Testis (tissue), 3 donors: Measurements from ENCODE around the gene WDR62. TPM values are rescaled to one million over a fixed set of nuclear protein-coding genes. Genes with fewer than 3 reads are reported as not detected.

Experiments used
- DNase-seq: peaks from one replicate; pipeline ENCODE4 v3.0.0-alpha.2; 2019
- H3K27ac ChIP-seq, 2 donors: fragments of 200-600 bp; sonication (generic); one replicate each; pipeline ENCODE4 v1.5.1; 2019
- H3K27me3 ChIP-seq: fragments of 200-600 bp; sonication (generic); one replicate; pipeline ENCODE4 v1.5.1; 2019
- H3K36me3 ChIP-seq: fragments of 200-600 bp; sonication (generic); one replicate; pipeline ENCODE4 v1.5.1; 2017; ENCODE audit warnings: low read depth; ENCODE audit errors: missing control alignments
- H3K4me1 ChIP-seq: fragments of 200-600 bp; sonication (generic); one replicate; pipeline ENCODE4 v1.5.1; 2019
- H3K4me3 ChIP-seq, 2 donors: fragments of 200-600 bp; sonication (generic); one replicate each; pipeline ENCODE4 v1.5.1; 2017 to 2019
- H3K9me3 ChIP-seq: fragments of 200-600 bp; sonication (generic); one replicate; pipeline ENCODE4 v1.5.1; 2017
- CTCF ChIP-seq, 3 experiments: fragments of 450-650 bp in 2 of 3; fragments of 200-600 bp in 1 of 3; sonication (generic) in 1 of 3; IDR thresholded peaks; one replicate each; pipeline ENCODE4 v1.5.1; 2016 to 2019; ENCODE audit warnings: antibody characterized with exemption in 3 of 3, mild to moderate bottlenecking in 2 of 3, moderate library complexity in 1 of 3
- POLR2A ChIP-seq: fragments of 450-650 bp; IDR thresholded peaks from one replicate; pipeline ENCODE4 v1.6.1; 2017; ENCODE audit warnings: antibody characterized with exemption, mild to moderate bottlenecking, moderate library complexity
- WGBS, 2 donors: methylation state at CpG; one replicate each; pipeline ENCODE4 v1.1.5; 2018; 5-methylcytosine and 5-hydroxymethylcytosine counted together
- intact Hi-C: fragments of 100-400 bp; cut with DNase I; formaldehyde crosslinking; loops from one replicate; pipeline ENCODE4 v1.15.1; 2023; ENCODE audit warnings: low total_unique reads
- polyA plus RNA-seq: library from polyadenylated mRNA; stranded (reverse); fragments of 350-450 nt; fragmentation: Illumina TruSeq; extraction: RNeasy Lipid Tissue Mini Kit (QIAGEN cat#74804); gene quantifications from one replicate; pipeline ENCODE4 v1.2.3, GENCODE V29; 2014; ENCODE audit warnings: low read depth, low replicate concordance; ENCODE audit not compliant: insufficient read depth
- total RNA-seq, 2 donors: library from RNA; depleted of rRNA; stranded (reverse); fragments of >200 nt; gene quantifications; one replicate each; pipeline ENCODE4 v1.2.3, GENCODE V29; 2016

Gene WDR62
- total and polyA plus RNA-seq, 3 donors from 2014 or later = 72.3 to 178 (median 106) TPM

DNA sequence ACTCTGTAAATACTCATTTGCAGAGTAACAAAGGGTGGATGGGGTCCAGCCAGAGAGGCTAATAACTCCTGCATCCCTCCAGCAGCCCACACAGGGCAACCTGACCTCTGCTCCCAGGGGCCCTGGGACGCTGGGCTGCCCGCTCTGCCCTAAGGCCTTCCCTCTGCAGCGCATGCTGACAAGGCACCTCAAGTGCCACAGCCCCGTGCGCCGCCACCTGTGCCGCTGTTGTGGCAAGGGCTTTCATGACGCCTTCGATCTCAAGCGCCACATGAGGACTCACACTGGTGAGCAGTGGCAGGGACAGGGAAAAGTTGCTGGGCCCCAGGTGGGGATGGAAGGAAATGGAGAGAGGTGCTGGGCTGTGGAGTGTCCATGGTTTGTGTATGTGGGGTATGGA lies 58.0 kb downstream of the WDR62 start:
- no peak for DNase-seq
- 96 to 100% methylated on average over 1 to 10 of the region's 10 CpGs for WGBS, 2 donors
- TF ChIP-seq CTCF (IDR thresholded peaks at IDR 0.05) (no peak), POLR2A (no peak)
- Histone ChIP-seq H3K27me3 (no peaks in the 10 kb centered on the region), H3K36me3 (no peaks in the 10 kb centered on the region), H3K4me1 (peaks cover 15% of the 10 kb centered on the region), H3K4me3 (no peak overlapping the region), H3K9me3 (no peaks in the 10 kb centered on the region), H3K27ac (no peak overlapping the region)
- intact Hi-C loops = no loop called here

- WGBS, 2 donors = 63 to 68% methylated on average over 32 to 34 of the region's 34 CpGs
- Histone ChIP-seq H3K9me3 (no peaks in the 10 kb centered on the region), H3K4me3 (no peak overlapping the region), H3K4me1 (peaks cover 15% of the 10 kb centered on the region), H3K36me3 (no peaks in the 10 kb centered on the region), H3K27ac (no peak overlapping the region), H3K27me3 (no peaks in the 10 kb centered on the region)
- intact Hi-C loops = no loop called here
- DNase-seq = no peak
- TF ChIP-seq CTCF (IDR thresholded peaks at IDR 0.05) = no peak
- no peak for TF ChIP-seq POLR2A
Observed at GRCh38 chr19:36113425-36113824, 58.7 kb downstream of the WDR62 start.

DNA sequence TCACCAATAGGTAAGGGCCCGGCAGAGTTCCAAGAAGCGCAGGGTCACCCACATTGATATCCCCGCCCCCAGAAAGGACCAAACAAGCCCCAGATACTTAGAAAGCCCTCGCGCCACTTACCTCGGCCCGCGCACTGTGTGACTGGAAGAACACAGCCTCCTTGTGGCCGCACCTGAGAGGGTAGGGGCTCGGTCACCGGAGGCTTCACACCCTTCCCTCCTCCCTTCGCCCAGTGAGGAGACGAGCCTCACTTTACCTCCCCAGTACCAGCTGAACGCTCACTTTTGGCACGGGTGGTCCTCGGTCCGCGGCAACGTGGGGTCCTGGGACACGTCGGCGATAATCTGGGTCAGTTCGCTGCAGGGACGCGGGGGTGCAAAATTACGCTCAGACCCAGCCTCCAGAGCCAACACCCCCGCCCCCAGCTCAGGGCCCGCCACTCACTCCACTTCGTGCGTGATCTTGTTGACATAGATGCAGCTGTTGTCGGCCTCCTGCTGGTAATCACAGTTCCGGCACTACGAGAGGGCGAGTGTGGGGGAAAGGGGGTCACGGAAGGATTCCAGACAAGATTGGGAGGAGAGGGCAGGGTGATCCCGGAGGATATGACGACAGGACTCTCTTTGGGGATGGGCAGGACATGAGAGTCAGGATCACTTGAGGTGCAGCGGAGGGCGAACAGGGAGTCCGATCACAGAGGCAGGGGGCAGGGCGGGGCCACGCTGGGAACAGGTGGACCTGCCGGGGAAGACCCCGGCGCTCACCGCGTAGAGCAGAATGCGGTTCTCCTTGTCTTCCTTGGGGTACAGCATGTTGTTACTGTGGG lies 59.4 kb downstream of the WDR62 start:
- Histone ChIP-seq H3K9me3 (no peaks in the 10 kb centered on the region), H3K36me3 (no peaks in the 10 kb centered on the region), H3K27me3 (no peaks in the 10 kb centered on the region), H3K27ac (peak overlapping the region; percentile 29 to 77), H3K4me1 (peaks cover 15% of the 10 kb centered on the region), H3K4me3 (peak overlapping the region; percentile 54 to 87)
- TF ChIP-seq CTCF (IDR thresholded peaks at IDR 0.05) = no peak
- no peak for TF ChIP-seq POLR2A
- peak; percentile 32 for DNase-seq
- WGBS, 2 donors = 4 to 5% methylated on average over 38 to 48 of the region's 48 CpGs
- intact Hi-C loops = no loop called here

DNA sequence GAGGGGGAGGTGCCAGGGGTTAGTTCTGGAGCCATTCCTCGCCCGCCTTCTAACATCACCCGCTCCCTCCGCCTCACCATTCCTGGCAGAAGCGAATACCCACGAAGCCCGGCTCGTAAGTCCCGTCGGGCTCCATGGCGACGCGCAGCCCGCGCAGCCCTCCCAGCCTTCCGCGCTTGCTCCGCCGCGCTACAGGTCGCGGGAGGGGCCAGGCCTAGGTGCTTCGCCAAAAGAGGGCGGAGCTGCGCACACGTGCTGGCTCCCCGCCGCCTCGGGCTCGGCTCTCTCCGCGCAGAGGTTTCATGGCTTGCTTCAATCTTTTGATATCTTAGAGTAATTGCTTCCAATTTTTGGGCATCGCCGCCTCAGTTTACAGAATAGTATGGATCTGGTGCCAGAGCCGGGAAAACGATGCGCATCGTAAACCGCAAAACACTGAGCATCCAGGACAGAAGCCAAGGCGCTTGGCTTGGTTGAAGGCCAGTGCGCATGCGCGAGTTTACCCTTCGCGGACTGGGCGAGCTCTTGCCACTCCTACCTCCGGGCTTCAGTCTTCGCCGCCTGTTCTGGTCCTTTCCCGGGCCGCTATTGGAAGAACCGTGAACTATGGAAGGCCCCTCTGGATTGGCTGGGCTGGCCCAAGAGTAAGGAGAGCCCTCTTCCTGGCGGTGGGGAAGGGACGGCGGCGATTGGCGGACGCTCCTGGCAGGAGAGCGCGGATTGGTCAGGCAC lies 60.2 kb downstream of the WDR62 start, which contains the start of gene POLR2I:
TSS of gene POLR2I (minus strand) at position 155 of the 732 bp plus-strand sequence. CDS start at position 136, 19 bp downstream.
- Histone ChIP-seq H3K4me1 (peaks cover 15% of the 10 kb centered on the region), H3K27ac (peak within 1 kb of the TSS; percentile 29 to 77), H3K4me3 (peak within 1 kb of the TSS; percentile 54 to 87), H3K27me3 (no peaks in the 10 kb centered on the region), H3K9me3 (no peaks in the 10 kb centered on the region), H3K36me3 (no peaks in the 10 kb centered on the region)
- TF ChIP-seq CTCF (IDR thresholded peaks at IDR 0.05) = no peak
- no peak for TF ChIP-seq POLR2A
- intact Hi-C loops = no loop called here
- 0% methylated on average over 40 to 60 of the region's 60 CpGs for WGBS, 2 donors
- DNase-seq = peak; percentile 100
